Uterus (tissue), 4 donors: ENCODE results near the gene MYO1B. TPM values are rescaled to one million over a fixed set of nuclear protein-coding genes. Genes with fewer than 3 reads are reported as not detected.

Experiments
- DNase-seq, 2 donors: peaks; one replicate each; pipeline ENCODE4 v3.0.0-alpha.2; 2019 to 2020
- H3K27ac ChIP-seq, 2 donors: fragments of 200-600 bp; sonication (generic); 1 replicate in 1 of 2; 2 replicates in 1 of 2; pipeline ENCODE4 v1.5.1; 2016 to 2018
- H3K27me3 ChIP-seq, 2 donors: fragments of 200-600 bp; sonication (generic); one replicate each; pipeline ENCODE4 v1.5.1; 2018 to 2019; ENCODE audit warnings: control low read depth in 1 of 2
- H3K36me3 ChIP-seq, 2 donors: fragments of 200-600 bp; sonication (generic); one replicate each; pipeline ENCODE4 v1.5.1; 2019; ENCODE audit warnings: control low read depth in 1 of 2
- H3K4me1 ChIP-seq, 2 donors: fragments of 200-600 bp; sonication (generic); one replicate each; pipeline ENCODE4 v1.5.1; 2018 to 2019; ENCODE audit warnings: control low read depth in 1 of 2
- H3K4me3 ChIP-seq, 2 donors: fragments of 200-600 bp; sonication (generic); 1 replicate in 1 of 2; 2 replicates in 1 of 2; pipeline ENCODE4 v1.5.1; 2018 to 2019; ENCODE audit warnings: mild to moderate bottlenecking in 1 of 2
- H3K9me3 ChIP-seq, 2 donors: fragments of 200-600 bp; sonication (generic); one replicate each; pipeline ENCODE4 v1.5.1; 2019; ENCODE audit warnings: control low read depth in 1 of 2
- POLR2A ChIP-seq, 2 donors: fragments of 450-650 bp; IDR thresholded peaks; one replicate each; pipeline ENCODE4 v1.6.1; 2016; ENCODE audit warnings: antibody characterized with exemption in 2 of 2, mild to moderate bottlenecking in 1 of 2, moderate library complexity in 1 of 2
- intact Hi-C: fragments of 100-400 bp; cut with DNase I; formaldehyde crosslinking; loops from one replicate; pipeline ENCODE4 v1.15.1; 2023; ENCODE audit warnings: low total_unique reads
- total RNA-seq, 4 donors: library from RNA; depleted of rRNA in 3 of 4; stranded (reverse); fragments of >200 nt in 3 of 4; gene quantifications; one replicate each; pipeline versions ENCODE4 v1.1.0 to v1.2.4, GENCODE V29; 2014 to 2023
- TF ChIP-seq, protein P1 (sequence below), 4 experiments: fragments of 200-600 bp in 2 of 4; fragments of 450-650 bp in 2 of 4; sonication (generic) in 2 of 4; IDR thresholded peaks; one replicate each; pipeline ENCODE4 v1.5.1; 2016 to 2019; ENCODE audit warnings: antibody characterized with exemption in 4 of 4, mild to moderate bottlenecking in 2 of 4, moderate library complexity in 1 of 4
- donor health status: DM: yes; HTN: yes; CAD: no.

MYO1B gene
- total RNA-seq, 4 donors from 2014 or later = 10.3 to 169 (median 29.5) TPM

DNA sequence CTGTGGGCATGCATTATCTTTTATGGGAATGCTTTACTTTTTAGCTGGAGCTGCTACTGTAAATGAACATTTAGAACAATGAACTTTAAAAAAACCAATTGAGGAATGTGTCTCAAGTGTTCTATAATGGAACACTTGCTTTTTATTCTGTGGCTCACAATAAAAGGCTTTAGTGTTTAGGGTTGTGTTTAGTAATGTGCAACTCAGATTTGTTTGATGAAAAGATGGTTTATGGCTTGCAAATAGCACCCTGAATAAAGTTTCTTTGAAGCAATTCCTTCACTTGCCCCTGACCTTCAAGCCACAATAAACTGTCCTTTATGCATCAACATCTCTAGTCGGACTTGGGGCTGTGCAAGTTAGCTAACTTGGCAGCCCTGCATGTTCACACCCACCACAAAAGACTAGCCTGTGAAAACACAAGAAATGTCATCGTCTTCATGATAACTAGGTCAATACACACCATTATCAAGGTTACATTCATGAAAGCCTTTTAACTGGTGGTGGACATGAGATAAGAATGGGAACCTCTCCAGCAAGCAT lies 98.7 kb downstream of the MYO1B start:
- TF ChIP-seq POLR2A (IDR thresholded peaks at IDR 0.05) = no peak
- H3K36me3 ChIP-seq = no peaks in the 10 kb centered on the region
- H3K4me1 ChIP-seq = no peaks in the 10 kb centered on the region
- no peak overlapping the region for H3K27ac ChIP-seq
- no peaks in the 10 kb centered on the region for H3K27me3 ChIP-seq
- no peak for DNase-seq
- no peaks in the 10 kb centered on the region for H3K9me3 ChIP-seq
- no peak overlapping the region for H3K4me3 ChIP-seq
- intact Hi-C loops = no loop called here

DNA sequence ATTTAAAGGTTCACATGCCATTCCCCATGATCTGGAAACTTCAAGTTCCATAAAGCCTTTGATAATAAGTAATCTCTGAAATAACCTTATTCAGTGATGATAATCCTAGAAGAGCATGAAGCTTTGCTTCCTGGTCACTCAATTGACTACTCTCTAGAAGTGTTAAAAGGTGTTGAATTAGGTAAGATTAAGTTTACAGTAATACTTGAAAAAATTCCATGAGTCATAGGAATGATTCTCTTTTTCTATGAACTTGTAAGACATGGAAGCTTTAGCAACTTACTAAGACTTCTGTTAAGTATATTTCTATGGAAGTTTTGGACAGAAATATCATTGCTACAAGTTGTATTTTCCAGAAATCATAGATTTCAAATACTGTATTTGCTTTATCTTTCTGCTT lies 100.6 kb downstream of the MYO1B start:
- H3K27me3 ChIP-seq = no peaks in the 10 kb centered on the region
- intact Hi-C loops = no loop called here
- H3K4me1 ChIP-seq = peaks cover 0 to 3% of the 10 kb centered on the region in 2 donors
- no peak for TF ChIP-seq POLR2A (IDR thresholded peaks at IDR 0.05)
- TF ChIP-seq, protein P1, sequence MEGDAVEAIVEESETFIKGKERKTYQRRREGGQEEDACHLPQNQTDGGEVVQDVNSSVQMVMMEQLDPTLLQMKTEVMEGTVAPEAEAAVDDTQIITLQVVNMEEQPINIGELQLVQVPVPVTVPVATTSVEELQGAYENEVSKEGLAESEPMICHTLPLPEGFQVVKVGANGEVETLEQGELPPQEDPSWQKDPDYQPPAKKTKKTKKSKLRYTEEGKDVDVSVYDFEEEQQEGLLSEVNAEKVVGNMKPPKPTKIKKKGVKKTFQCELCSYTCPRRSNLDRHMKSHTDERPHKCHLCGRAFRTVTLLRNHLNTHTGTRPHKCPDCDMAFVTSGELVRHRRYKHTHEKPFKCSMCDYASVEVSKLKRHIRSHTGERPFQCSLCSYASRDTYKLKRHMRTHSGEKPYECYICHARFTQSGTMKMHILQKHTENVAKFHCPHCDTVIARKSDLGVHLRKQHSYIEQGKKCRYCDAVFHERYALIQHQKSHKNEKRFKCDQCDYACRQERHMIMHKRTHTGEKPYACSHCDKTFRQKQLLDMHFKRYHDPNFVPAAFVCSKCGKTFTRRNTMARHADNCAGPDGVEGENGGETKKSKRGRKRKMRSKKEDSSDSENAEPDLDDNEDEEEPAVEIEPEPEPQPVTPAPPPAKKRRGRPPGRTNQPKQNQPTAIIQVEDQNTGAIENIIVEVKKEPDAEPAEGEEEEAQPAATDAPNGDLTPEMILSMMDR (IDR thresholded peaks at IDR 0.05) = no peak
- H3K36me3 ChIP-seq = no peaks in the 10 kb centered on the region
- no peak overlapping the region for H3K27ac ChIP-seq
- DNase-seq = no peak
- H3K4me3 ChIP-seq = no peak overlapping the region
- no peaks in the 10 kb centered on the region for H3K9me3 ChIP-seq

DNA sequence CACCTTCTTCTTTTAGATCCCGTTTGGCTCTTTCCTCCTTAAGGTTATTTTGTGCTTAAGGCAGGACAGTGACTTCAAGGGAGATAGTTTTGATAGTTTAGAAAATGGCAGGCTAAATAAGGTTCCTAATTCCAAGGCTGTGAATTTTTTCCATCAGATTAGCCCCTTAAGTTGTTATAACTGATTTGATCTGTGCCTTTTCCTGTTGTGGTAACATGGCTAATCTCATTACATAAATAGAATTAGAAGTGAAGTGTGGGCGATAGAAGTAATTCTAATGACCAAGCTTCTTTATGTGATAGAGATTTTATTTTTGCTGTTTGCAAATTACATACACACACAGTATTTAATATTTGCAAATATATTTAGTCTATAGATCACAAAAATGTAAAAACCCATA lies 102.0 kb downstream of the MYO1B start:
- no peaks in the 10 kb centered on the region for H3K9me3 ChIP-seq
- DNase-seq = no peak

DNA sequence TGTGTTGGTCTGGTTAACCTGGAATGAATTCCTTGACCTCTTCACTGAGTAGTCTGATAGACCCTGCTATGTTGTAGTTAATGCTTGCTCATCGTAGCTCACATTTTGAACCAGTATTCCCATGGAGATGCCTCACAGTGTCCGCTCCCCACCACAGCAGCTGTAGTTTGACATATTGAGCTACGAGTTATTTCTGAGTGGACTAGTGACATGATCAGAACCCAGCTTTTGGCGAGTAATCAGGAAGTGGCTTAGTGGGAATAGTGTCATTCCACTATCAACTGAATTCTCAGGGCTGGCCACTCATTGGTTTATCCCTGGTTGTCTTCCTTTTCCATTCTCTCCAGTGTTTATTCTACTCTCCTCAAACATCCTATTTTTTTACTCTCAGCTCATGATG lies 102.7 kb downstream of the MYO1B start:
- Histone ChIP-seq H3K27me3 (no peaks in the 10 kb centered on the region), H3K27ac (no peak overlapping the region), H3K4me1 (peaks cover 0 to 3% of the 10 kb centered on the region in 2 donors), H3K9me3 (no peaks in the 10 kb centered on the region), H3K36me3 (no peaks in the 10 kb centered on the region), H3K4me3 (no peak overlapping the region)
- DNase-seq = no peak
- intact Hi-C loops = no loop called here
- TF ChIP-seq, protein P1 (IDR thresholded peaks at IDR 0.05) = no peak
- no peak for TF ChIP-seq POLR2A (IDR thresholded peaks at IDR 0.05)

More for the DNA sequence above, 102.0 kb downstream of the MYO1B start:
- Histone ChIP-seq H3K4me1 (peaks cover 0 to 3% of the 10 kb centered on the region in 2 donors), H3K36me3 (no peaks in the 10 kb centered on the region), H3K27me3 (no peaks in the 10 kb centered on the region), H3K4me3 (no peak overlapping the region), H3K27ac (no peak overlapping the region)
- TF ChIP-seq, protein P1 (IDR thresholded peaks at IDR 0.05) = no peak
- no peak for TF ChIP-seq POLR2A (IDR thresholded peaks at IDR 0.05)
- intact Hi-C loops = no loop called here

DNA sequence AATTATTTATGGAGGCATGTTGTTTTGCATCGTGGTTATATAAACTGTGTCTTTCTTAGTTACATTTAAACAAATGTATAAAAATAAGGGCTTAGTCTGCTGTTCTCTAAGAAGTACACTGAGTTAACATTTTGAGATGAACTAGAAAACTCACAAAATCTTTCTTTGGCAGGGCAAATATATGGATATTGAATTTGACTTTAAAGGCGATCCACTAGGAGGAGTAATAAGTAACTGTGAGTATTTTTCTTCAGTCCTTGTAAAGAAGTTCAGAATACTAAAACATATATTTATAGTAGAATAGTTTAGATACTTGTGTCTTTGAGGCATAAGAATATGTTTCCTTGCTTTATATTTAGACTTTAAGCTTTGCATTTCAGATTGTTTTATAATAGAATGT lies 104.8 kb downstream of the MYO1B start:
- H3K36me3 ChIP-seq = no peaks in the 10 kb centered on the region
- intact Hi-C loops = no loop called here
- H3K4me3 ChIP-seq = no peak overlapping the region
- H3K27me3 ChIP-seq = no peaks in the 10 kb centered on the region
- no peak overlapping the region for H3K27ac ChIP-seq
- H3K4me1 ChIP-seq = peaks cover 0 to 3% of the 10 kb centered on the region in 2 donors
- H3K9me3 ChIP-seq = no peaks in the 10 kb centered on the region
- no peak for DNase-seq
- TF ChIP-seq, protein P1 (IDR thresholded peaks at IDR 0.05) = no peak
- TF ChIP-seq POLR2A (IDR thresholded peaks at IDR 0.05) = no peak

DNA sequence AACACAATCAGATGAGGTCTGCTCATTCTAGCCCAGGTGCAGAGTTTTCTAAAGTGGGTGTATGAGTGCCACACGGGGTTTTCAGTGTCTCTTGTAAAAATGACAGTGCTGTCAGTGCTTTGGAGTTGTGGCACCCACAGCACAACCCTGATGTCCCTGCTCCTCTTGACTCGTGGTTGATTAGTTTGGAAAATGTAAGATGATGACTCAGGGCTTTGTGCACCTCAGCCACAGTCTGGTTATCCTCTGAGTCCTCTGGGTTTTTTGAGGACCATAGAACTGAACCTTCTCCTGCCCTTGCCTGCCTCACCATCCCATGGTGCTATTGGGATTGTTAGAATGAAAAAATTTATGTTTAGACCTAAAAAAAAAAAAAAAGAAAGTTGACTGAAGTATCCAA lies 105.6 kb downstream of the MYO1B start:
- intact Hi-C loops = no loop called here
- Histone ChIP-seq H3K27ac (no peak overlapping the region), H3K4me1 (peaks cover 0 to 3% of the 10 kb centered on the region in 2 donors), H3K9me3 (no peaks in the 10 kb centered on the region), H3K4me3 (no peak overlapping the region), H3K27me3 (no peaks in the 10 kb centered on the region), H3K36me3 (no peaks in the 10 kb centered on the region)
- TF ChIP-seq, protein P1 (IDR thresholded peaks at IDR 0.05) = no peak
- no peak for TF ChIP-seq POLR2A (IDR thresholded peaks at IDR 0.05)
- no peak for DNase-seq
